DMS79 treated with DMSO at 0.1 percent for 48 hours (cell line): ENCODE results near the gene HEXD.
"Not testable (repeated sequence)": the region's sequence is repeated elsewhere in the genome, so short reads cannot be mapped to it uniquely, and the experiment has no call there.

Source experiments
- DNase-seq: peaks from one replicate; lab custom pipeline; 2025; lab: John Stamatoyannopoulos, UW

HEXD gene

DNA sequence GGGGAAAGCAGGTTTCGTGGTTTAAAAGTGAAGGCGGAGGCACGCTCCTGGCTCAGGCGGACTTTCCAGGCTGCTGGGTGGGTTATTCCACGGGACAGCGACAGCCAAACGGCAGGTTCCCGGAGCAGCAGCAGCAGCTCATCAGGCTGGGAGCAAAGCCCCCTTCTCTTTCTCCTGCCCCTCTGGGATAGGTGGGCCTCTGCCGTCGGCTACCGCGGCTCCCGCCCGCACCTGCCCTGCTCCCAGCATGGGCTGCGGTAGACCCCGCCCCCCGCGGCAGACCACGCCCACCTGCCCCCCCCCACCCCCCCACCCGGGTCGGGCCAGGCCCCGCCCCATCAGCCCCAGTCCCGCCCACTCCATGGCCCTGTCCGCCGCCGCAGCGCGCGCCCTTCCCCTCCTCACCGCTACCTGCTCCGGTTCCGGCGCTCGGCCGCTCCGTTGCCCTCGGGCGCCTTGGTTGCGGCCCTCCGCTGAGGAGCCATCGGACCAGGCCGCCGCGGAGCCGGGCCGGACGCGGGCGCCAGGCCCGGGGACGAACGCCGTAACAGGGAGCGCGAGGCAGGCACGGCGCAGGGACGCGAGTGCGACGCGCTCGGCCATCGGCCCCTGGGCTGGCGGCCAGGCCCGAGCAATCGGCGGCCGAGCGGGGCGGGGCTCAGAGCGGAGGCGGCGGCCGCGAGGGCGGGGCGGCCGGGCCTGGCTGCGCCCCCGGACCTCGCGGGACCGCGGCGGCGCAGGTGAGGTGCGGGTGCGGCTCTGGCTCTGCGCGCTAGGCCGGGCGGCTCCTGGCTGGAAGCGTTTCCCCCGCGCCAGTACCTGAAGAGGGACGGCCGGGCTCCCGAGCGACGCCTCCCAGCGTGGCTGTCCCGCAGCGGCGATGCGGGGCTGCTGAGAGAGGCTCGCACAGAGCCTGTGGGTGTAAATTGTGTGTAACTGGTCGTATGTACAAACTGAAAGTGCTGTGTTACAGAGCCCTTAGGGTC is at the start of gene HEXD, which contains the start of gene OGFOD3:
HEXD (plus strand) TSS at position 347 of the 986 bp plus-strand sequence. CDS start 1,453 bp downstream, outside the sequence.
OGFOD3 (minus strand) TSS at position 586 of the 986 bp plus-strand sequence; CDS start at position 485, 101 bp downstream.
- DNase-seq, result peak; percentile 56

DNA sequence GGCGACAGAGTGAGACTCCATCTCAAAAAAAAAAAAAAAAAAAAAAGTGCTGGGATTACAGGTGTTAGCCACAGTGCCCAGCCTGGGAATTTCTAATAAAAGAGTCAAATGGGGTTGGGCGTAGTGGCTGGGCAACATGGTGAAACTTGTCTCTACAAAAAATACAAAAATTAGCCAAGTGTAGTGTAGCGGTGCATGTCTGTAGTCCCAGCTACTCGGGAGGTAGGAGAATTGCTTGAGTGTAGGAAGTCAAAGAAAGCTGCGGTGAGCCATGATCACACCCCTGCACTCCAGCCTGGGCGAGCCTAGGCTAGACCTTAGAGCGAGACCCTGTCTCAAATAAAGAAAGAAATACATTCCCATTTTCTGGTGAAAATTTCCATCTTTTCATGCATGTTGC is 48.9 kb upstream of the HEXD start:
- DNase-seq, result no peak

DNA sequence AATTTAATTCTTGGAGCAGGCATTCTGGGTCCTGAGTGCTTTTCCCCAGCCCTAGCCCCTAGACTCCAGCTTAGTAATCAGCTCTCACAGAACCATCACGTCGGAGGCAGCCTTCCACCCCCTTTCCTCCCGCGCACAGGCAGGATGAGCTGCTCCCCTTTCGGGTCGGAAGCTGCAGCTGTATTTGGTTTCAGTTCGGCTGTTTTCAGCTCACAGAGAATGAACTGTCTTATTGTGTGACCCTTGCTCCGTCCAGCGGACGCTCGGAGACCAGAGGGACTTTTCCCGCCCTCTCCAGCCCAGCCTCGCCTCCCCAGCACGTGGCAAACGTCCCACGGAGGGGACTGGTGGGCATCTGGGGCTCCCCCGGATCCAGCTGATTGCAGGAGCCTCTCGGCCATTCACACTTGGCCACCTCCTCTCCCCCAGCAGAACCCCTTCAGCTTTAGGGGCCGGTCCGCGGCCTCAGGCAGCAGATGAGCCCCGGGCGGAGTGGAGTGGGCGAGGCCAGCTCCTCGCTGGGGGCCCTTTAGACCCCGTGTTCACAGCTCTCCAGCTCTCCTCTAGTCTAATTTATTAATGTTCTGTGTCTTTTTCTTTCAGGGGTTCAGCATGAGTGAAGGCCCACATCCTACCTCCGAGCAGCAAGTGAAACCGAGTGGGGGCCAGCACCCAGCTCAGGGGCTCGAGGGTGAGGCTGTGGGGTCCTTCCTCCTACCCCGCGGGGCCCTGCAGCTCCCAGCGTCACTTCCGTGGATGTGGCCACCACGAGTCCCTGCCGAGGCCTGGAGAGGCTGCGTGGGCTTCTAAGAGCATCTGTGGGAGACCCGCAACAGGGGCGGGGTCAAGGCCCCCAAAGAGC is 47.4 kb upstream of the HEXD start:
- no peak for DNase-seq

DNA sequence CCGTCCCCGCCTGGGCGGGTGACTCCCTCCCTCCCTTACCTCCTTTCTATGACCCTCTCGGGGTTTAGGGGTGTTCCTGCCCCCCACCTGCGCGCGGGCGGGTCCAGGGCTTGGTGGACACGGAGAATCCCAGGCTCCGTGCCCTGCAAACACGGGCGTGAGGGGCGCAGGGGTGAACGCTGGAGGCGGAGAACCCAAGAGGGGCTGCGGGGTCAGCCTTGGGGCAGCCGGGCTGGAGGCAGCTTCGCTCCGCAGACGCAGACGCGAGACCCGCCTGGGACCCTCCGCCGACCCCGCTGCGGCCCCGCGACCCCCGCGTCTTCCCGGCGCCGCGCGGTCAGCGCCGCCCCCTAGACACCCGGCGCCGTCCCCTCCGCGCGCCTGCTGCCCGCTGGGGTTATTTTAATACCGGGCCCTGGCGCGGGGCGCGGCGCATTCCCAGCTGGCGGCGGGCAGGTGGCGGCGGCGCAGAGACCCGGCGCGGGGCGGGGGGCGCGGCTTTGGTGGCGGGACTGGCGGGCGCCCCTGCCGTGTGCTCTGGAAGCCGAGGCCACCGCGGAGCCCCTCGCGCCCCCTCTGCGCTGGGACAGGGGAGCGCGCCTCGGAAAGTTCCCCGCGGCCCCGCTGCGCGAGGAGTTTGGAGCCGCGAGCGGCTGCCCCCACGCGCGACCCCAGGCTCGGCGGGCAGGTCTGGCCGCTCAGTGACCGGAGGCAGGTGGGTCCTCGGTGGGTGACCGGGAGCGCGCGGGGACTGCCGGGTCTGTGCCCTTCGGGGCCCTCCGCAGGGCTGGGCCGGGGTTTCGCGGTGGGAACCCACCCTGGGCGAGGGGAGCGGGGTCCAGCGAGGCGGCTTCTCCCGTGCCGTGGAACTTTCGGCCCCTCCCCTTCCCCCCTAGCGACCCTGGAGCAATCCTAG is 46.6 kb upstream of the HEXD start, which contains the start of gene UTS2R:
UTS2R (plus strand) TSS at position 433 of the 916 bp plus-strand sequence. CDS start 2,560 bp downstream, outside the sequence.
- DNase-seq, result no peak

DNA sequence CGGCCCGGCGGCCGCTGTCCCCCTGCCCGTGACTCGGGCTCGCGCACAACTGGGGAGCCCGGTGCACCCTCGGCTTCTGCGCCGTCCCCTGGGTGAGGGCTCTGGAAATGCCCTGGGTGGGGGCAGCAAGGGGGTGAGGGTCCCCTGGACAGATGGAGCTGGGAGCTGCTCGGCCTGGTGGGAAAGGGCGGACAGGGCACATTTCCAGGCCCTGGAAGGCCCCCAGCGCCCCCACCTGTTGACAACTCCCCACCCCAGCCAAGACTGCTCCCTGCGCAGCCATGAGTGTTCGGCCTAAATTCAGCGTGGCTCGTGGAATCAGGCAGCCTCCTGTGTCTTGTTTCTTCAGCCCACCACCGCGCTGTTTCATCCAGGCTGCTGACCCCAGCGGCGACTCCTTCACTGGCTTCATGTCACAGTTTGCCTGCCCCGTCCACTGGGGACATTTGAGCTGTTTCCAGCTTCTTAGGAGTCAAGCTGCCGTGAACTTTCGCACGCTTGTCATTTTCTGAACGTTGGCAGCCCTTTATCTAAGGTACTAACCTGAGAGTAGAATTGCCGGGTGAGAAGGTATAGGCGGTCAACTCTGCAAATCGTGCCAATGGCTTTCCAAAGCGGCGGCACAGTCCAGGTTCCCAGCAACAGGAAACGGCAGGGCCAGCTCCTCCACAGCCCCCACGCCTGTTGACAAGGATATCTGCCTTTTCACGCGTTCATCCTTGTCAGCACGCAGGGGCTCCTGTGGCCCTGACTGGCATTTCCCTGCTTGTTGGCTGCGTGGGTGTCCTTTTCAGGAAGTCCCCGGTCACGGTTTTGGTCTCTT is 45.7 kb upstream of the HEXD start:
- DNase-seq, result peak; percentile 13

DNA sequence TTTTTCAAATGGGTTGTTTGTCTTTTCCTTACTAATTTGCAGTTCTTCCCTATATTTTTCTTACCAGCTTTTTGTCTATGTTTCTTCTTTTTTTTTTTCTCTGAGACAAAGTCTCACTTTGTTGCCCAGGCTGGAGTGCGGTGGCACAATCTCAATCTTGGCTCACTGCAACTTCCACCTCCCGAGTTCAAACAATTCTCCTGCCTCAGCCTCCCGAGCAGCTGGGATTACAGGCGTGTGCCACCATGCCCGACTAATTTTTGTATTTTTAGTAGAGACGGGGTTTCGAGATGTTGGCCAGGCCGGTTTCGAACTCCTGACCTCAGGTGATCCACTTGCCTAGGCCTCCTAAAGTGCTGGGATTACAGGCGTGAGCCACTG is 45.1 kb upstream of the HEXD start:
- not testable (repeated sequence) for DNase-seq

DNA sequence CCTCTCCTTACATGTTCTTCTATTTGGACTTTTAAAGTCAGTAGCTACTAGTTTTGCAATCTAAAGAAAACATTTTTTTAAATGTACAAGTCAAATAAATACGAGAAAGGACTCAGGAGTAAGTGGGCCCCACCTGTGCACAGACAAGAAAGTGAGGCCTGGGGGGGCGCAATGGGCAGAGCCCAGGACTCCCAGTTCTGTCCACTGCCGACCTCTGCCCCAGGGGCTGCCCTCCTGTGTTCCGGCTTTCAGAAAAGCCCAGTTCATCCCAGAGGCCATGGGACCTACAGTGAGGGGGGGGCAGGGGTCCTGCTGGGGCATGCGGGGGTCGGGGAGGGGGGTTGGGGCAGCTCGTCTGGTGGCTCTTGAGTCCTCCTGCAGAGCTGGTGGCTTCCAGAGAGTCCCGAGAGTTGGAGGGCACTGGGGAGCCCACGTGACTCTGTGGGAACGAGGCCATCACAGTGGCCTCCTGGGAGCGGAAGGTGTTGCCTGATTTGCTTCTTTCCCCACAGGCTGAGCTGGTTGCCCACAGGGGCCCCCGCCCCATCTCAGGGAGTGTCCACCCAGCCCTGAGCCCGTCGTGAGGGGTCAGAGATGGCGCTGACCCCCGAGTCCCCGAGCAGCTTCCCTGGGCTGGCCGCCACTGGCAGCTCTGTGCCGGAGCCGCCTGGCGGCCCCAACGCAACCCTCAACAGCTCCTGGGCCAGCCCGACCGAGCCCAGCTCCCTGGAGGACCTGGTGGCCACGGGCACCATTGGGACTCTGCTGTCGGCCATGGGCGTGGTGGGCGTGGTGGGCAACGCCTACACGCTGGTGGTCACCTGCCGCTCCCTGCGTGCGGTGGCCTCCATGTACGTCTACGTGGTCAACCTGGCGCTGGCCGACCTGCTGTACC is 44.2 kb upstream of the HEXD start:
- no peak for DNase-seq

DNA sequence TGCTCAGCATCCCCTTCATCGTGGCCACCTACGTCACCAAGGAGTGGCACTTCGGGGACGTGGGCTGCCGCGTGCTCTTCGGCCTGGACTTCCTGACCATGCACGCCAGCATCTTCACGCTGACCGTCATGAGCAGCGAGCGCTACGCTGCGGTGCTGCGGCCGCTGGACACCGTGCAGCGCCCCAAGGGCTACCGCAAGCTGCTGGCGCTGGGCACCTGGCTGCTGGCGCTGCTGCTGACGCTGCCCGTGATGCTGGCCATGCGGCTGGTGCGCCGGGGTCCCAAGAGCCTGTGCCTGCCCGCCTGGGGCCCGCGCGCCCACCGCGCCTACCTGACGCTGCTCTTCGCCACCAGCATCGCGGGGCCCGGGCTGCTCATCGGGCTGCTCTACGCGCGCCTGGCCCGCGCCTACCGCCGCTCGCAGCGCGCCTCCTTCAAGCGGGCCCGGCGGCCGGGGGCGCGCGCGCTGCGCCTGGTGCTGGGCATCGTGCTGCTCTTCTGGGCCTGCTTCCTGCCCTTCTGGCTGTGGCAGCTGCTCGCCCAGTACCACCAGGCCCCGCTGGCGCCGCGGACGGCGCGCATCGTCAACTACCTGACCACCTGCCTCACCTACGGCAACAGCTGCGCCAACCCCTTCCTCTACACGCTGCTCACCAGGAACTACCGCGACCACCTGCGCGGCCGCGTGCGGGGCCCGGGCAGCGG is 43.4 kb upstream of the HEXD start:
- no peak for DNase-seq

DNA sequence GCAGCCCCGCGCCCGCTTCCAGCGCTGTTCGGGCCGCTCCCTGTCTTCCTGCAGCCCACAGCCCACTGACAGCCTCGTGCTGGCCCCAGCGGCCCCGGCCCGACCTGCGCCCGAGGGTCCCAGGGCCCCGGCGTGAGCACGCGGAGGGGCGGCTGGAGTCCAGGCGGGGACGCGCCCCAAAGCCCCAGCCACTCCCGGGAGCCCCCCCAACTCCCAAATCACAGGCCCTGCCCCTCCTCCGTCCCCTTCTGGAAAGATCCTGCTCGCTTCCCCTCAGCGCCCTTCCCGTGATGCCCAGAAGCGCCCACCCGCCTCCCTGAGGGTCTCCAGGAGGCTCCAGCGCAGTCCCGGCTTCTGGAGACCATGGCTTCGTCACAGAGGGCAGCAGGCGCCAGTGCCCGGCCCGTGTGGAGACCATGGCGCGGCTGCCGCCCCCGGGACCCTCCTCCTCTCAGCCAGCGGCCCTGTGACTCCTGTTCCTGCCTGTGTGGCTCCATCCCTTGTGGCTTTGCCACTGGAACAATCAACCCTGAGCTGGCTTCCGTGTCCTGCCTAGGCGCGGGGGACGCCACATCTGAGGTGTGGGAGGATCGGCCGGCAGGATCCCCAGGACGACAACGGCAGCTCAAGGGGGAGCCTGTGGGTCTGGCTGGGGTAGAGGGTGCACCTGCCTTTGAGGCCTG is 42.6 kb upstream of the HEXD start:
- no peak for DNase-seq

DNA sequence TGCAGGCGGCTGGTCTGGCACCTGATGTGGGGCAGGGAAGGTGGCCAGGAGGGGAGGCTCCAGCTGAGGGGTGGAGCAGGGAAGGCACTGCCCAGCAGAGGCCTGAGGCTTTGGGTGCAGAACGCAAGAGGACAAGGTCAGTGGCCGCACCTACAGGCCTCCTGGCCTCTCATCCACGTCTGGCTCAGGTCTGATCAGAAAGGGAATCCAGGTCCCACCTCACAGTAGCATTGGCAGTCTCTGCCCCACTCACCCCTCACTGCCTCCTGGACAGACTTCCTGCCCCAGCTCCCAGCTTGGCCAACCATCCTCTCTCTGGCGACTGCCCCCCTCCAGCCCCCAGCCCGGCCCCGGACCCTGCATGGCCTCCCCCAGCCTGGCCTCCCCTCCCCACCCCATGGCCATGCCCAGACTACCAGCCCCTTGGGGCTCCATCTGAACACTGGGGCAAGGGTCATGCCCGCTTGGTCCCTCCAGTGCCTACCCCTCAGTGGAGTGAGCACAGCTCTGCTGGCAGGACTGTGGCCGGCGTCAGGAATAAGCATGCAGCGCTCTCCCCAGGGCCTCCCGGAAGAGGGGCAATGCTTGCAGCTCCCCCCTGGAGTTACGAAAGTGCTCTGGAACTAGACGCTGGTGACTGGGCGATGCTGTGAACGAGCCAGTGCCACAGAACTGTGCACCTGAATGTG is 42.0 kb upstream of the HEXD start:
- no peak for DNase-seq

DNA sequence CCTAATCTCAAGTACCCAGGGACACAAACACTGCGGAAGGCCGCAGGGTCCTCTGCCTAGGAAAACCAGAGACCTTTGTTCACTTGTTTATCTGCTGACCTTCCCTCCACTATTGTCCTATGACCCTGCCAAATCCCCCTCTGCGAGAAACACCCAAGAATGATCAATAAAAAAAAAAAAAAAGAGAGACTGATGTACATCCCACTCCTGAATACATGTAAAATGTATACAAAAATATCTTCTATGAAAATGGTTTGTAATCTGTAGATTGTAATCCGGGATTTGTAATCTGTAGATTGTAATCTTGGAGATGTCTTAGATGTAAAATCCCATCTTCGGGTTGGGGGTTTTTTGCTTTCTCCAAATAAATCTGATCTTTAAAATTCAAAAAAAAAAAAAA is 40.9 kb upstream of the HEXD start:
- not testable (repeated sequence) for DNase-seq

DNA sequence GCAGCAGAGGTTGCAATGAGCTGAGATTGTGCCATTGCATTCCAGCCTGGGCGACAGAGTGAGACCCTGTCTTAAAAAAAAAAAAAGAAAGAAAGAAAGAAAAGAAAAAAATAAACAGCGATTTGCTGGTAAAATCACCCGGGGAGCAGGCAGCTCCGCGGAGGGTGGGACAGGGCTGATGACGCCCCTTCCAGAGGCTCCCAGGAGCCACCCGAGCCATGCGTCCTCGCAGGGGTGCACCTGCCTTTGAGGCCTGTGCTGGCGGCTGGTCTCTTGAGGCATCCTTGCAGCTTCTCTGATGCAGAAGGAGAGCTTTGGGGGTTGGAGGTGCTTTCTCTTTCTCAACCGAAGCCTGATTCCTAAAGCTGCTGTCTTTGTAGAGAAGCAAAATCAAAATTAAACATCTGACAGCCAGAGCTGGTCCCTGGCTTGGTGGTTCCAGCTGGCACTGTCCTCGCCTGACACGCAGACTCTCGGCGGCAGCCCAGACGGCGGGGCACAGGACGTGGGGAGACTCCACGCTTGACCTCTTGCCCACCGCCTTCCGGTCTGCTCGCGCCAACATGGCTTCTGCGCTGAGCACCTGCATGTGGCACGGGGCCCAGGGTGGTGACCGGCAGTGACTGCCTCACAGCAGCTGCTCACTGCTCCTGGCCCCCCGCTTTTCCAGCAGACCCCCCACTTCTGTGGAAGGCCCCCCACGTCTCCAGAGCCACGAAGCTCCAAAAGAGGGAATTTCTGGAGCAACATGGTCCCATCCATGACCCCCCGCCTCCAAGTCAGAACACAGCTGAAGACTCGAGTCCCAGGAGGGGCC is 40.0 kb upstream of the HEXD start:
- no peak for DNase-seq

DNA sequence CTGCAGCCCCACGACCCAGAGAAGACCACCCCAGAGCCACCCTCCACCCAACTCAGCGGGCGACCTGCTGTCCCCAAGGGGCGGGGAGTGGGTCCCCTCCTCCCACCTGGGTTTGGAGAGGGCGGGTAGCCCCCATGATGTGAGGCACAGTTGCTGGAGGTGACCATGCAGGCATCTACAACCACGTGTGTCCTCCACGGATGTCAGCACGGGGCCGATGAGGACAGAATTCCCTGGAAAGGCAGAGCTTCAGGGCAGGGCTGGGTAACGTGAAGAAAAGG is 39.5 kb upstream of the HEXD start:
- no peak for DNase-seq

DNA sequence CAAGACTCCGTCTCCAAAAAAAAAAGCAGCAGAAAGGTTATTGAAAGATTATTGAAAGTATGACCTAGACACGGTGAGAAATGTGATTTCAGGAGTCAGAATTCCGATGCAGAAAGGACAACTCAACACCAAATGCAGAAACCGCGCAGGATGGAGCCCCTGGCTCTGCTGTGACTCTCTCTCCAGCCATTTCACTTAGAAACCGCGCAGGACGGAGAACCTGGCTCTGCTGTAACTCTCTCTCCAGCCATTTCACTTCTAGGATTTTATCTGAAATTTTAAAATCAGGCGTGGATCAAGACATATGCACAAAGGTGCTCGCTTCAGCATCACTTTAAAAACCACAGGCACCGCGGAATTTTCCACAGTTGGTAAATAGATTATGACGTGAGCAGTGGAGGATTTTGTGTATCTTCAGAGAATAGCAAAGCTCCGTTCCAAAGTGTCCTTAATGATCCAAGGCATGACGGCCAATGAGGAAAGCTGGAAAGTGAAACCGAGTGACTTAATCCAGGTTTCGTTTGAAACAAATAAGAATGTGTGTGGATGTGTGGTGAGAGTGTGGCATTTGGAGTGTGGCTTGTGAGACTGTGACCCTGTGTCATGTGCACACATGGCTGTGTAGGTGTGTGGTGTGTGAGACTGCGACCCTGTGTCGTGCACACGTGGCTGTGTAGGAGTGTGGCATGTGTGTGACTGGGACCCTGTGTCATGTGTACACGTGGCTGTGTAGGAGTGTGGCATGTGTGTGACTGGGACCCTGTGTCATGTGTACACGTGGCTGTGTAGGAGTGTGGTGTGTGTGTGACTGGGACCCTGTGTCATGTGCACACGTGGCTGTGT is 37.1 kb upstream of the HEXD start:
- peak; percentile 57 for DNase-seq

DNA sequence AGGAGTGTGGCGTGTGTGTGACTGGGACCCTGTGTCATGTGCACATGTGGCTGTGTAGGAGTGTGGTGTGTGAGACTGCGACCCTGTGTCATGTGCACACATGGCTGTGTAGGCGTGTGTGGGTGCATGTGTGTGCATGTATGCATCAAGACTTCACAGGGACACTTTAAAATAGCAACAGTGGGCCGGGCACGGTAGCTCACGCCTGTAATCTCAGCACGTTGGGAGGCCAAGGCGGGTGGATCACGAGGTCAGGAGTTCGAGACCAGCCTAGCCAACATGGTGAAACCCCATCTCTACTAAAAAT is 36.5 kb upstream of the HEXD start:
- DNase-seq, result not testable (repeated sequence)
